ENCODE data around the gene CERKL. TPM values are rescaled to one million over a fixed set of nuclear protein-coding genes. Genes with fewer than 3 reads are reported as not detected.
"Not testable (repeated sequence)": the region's sequence is repeated elsewhere in the genome, so short reads cannot be mapped to it uniquely, and the experiment has no call there.

Gene CERKL, protein sequence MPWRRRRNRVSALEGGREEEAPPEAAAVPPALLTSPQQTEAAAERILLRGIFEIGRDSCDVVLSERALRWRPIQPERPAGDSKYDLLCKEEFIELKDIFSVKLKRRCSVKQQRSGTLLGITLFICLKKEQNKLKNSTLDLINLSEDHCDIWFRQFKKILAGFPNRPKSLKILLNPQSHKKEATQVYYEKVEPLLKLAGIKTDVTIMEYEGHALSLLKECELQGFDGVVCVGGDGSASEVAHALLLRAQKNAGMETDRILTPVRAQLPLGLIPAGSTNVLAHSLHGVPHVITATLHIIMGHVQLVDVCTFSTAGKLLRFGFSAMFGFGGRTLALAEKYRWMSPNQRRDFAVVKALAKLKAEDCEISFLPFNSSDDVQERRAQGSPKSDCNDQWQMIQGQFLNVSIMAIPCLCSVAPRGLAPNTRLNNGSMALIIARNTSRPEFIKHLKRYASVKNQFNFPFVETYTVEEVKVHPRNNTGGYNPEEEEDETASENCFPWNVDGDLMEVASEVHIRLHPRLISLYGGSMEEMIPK
- not detected for total RNA-seq

DNA sequence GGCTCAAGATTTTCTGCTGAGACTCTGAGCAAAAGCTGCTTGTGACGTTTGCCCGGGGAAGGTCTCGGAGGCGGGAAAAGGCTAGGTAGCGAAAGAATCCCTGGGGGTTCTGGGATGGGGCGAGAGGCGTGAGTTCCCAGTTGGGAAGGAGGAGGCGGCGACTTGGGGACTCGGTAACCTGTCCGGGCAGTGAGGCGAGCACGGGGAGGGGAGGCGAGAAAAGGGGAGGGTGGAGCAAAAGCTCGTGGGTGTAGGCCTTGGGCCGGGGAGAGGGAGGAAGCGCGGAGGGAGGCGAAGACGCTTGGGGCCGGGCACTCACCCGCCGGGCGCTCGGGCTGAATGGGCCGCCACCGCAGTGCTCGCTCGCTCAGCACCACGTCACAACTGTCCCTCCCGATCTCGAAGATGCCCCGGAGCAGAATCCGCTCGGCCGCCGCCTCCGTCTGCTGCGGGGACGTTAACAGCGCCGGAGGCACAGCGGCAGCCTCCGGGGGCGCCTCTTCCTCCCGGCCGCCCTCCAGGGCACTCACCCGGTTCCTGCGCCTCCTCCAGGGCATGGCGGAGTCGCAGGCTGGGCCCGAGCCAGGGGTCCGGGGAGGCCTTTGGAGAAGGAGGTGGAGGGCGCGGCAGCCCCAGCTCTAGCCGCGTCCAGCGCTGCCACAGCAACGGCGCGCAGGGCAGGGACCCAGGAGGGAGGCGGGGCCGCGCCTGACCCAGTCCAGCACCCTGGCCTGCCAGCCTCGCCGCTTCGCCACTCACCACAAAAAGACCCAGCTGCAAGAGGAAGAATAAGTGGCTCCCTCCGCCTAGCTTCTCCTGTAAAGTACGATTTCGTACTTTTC lies at the start of gene CERKL:
TSS of gene CERKL (minus strand) at position 656 of the 842 bp plus-strand sequence. CDS start at position 557, 99 bp downstream.
- ATAC-seq (ENCODE audit: low FRiP score) (peak; percentile 54), DNase-seq (ENCODE audit: low spot score) (no peak)
- TF ChIP-seq, protein P1, sequence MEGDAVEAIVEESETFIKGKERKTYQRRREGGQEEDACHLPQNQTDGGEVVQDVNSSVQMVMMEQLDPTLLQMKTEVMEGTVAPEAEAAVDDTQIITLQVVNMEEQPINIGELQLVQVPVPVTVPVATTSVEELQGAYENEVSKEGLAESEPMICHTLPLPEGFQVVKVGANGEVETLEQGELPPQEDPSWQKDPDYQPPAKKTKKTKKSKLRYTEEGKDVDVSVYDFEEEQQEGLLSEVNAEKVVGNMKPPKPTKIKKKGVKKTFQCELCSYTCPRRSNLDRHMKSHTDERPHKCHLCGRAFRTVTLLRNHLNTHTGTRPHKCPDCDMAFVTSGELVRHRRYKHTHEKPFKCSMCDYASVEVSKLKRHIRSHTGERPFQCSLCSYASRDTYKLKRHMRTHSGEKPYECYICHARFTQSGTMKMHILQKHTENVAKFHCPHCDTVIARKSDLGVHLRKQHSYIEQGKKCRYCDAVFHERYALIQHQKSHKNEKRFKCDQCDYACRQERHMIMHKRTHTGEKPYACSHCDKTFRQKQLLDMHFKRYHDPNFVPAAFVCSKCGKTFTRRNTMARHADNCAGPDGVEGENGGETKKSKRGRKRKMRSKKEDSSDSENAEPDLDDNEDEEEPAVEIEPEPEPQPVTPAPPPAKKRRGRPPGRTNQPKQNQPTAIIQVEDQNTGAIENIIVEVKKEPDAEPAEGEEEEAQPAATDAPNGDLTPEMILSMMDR (IDR thresholded peaks at IDR 0.05): no peak

DNA sequence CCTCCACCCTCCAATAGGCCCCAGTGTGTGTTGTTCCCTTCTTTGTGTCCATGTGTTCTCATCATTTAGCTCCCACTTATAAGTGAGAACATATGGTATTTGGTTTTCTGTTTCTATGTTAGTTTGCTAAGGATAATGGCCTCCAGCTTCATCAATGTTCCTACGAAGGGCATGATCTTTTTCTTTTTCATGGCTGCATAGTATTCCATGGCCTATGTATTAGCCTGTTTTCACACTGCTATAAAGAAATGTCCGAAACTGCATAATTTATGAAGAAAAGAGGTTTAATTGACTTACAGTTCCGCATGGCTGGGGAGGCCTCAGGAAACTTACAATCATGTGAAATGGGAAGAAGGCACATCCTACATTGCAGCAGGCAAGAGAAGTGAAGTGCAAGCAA lies 45.6 kb upstream of the CERKL start:
- not testable (repeated sequence) for ATAC-seq (ENCODE audit: low FRiP score); DNase-seq (ENCODE audit: low spot score)

DNA sequence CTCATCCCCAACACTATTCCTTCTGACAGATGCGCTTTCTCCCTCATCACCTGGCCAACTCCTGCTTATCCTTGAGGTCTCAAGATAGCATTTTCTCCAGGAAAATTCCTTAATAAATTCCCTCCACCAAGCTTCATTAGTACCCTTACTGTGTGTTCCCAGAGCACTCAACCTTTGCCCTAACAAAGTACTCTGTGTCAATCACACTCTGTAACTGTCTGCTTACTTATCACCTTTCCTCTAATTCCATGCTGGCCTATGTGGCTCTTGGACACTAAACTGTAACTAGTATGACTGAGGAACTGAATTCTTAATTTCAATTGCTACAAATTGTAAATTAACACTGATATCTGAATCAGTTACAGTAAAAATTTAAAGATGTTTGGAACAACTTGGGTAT lies 41.3 kb upstream of the CERKL start:
- TF ChIP-seq, protein P1 (IDR thresholded peaks at IDR 0.05): no peak
- no peak for ATAC-seq (ENCODE audit: low FRiP score)
- DNase-seq (ENCODE audit: low spot score): no peak

DNA sequence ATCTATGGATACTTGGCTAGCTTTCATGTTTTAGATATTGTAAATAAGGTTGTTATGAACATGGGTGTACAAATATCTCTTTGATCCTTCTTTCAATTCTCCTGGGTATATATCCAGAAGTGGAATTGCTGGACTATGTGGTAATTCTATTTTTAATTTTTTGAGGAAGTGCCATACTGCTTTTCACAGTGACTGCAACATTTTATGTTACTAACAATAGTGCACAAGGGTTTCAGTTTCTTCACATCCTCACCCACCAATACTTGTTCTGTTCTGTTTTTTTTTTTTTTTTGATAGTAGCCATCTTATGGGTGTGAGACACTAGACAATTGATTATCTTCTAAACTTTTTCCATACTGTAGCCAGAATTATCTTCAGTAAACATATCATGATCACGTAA lies 40.7 kb upstream of the CERKL start:
- ATAC-seq (ENCODE audit: low FRiP score) (no peak), DNase-seq (ENCODE audit: low spot score) (no peak)
- TF ChIP-seq, protein P1 (IDR thresholded peaks at IDR 0.05): no peak

DNA sequence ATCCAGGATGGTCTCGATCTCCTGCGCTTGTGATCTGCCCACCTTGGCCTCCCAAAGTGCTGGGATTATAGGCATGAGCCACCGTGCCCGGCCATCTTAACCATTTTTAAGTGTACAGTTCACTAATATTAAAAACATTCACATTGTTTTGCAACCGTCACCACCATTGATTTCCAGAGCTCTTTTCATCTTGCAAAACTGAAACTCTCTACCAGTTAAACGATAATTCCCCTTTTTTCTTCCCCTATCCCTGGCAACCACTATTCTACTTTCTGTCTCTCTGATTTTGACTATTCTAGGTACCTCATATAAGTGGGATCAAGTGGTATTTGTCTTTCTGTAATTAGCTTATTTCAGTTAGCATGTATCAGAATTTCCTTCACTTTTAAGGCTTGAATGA lies 40.2 kb upstream of the CERKL start:
- DNase-seq (ENCODE audit: low spot score) (no peak), ATAC-seq (ENCODE audit: low FRiP score) (no peak)
- TF ChIP-seq, protein P1 (IDR thresholded peaks at IDR 0.05): no peak

DNA sequence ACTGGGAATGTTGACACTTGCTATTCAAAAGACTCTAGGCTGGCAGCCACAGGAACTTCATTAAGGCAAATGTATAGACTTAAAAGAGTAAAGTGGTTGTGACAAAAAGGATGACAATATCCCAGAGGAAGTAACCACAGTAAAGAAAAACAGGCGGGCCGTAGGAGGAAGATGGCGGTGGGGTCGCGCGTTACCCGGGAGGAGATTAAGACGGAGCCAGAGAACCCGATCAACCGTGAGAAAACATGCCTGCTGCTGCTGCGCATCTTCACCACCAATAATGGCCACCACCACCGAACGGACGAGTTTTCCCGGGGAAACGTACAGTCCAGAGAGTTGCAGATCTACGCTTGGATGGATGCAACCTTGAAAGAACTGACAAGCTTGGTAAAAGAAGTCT lies 37.4 kb upstream of the CERKL start:
- ATAC-seq (ENCODE audit: low FRiP score) (no peak), DNase-seq (ENCODE audit: low spot score) (no peak)
- TF ChIP-seq, protein P1 (IDR thresholded peaks at IDR 0.05): no peak

DNA sequence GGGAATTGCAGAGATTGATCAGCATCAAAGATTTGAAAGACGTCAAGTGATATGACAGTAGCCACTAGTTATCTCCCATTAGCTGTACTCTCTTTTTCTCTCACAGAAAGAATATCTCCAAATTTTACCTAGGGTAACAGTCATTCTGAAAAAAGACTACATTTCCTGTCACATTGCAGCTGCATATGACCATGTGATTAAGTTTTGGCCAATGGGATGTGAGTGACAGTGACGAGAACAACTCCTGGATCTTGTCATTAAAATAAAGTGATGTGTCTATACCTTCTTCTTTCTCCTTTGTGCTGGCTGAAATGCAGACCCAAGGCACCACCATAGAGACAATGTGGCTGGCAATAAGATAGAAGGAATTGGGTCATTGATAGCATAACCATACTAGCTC lies 34.0 kb upstream of the CERKL start:
- TF ChIP-seq, protein P1 (IDR thresholded peaks at IDR 0.05): no peak
- DNase-seq (ENCODE audit: low spot score) (no peak), ATAC-seq (ENCODE audit: low FRiP score) (no peak)

All from omental fat pad (tissue), 4 donors.